NCI-H1092 treated with DMSO at 0.1 percent for 48 hours (cell line): Measurements from ENCODE around the gene PRXL2B.
"Not testable (repeated sequence)": the region's sequence is repeated elsewhere in the genome, so short reads cannot be mapped to it uniquely, and the experiment has no call there.

Experiments
- DNase-seq: peaks from one replicate; lab custom pipeline; 2025; lab: John Stamatoyannopoulos, UW

The PRXL2B gene

DNA sequence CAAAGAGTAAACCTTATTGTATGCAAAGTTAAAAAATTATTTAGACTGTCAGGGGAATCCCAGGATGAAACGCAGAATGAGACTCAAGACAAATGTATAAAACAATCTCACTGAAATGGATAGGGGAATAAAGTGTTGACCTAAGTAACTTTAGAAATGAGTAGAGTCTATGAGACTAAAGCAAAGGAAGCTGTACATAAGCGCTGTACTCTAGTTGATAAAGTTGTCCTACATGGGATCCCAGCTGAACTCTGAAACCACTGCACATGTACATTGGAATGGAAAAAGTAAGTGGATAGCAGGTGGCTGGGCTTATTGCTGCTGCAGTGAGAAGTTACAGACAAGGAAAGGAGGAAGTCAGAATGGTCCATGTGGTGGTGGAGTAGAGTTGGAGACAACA, 27.6 kb downstream of the PRXL2B start:
- DNase-seq: no peak

DNA sequence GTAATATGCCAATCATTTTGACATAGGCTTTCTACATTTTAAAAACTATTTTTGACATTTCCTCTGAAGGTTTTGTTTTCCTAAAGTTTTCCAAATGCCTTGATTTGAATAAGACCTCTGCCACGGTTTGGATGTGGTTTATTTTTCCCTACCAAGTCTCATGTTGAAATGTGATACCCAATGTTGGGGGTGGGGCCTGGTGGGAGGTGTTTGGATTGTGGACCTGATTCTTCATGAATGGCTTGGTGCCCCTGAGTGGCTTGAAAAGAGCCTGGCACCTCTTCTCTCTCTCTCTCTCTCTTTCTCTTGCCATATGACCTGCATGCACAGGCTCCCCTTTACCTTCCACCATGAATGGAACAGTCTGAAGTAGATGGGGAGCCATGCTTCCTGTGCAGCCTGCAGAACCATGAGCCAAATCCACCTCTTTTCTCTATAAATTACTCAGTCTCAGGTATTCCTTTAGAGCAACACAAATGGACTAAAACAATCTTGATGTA, 31.4 kb downstream of the PRXL2B start:
- no peak for DNase-seq

DNA sequence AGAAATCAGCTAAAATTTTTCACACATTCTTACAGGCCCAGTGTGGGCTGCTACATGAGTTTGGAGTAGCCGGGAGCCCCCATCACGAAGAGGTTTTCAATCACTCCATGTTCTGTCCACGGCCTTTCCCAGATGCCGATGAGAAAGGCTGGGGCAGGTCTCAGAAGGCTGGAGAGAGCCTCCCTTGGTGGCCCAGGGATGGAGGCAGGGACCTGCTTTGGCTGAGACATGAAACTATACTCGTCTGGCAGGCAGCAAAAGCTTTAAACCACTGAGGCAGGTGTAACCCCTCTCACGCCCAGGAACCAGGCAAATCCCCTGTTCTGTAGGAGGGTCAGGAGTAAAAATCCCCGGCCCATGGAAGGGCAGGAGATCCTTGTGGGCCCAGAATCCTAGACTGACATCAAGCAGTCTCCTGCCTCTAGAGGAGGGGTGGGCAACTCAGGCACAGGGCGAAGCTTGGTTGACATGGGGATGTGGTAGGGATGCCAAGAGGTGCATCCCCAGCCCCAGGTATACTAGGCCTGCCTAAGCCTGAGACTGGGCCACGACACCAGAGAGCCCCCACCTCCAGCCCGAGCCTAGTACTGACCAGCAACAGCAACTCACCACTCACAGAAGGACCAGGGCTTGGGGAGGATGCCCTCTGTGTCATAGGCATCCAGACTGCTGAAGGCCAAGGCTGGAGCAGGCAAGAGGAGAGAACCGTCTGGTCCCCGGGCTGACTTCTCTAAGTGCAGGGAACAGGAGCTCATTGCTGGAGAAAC, 37.2 kb downstream of the PRXL2B start:
- DNase-seq: no peak

DNA sequence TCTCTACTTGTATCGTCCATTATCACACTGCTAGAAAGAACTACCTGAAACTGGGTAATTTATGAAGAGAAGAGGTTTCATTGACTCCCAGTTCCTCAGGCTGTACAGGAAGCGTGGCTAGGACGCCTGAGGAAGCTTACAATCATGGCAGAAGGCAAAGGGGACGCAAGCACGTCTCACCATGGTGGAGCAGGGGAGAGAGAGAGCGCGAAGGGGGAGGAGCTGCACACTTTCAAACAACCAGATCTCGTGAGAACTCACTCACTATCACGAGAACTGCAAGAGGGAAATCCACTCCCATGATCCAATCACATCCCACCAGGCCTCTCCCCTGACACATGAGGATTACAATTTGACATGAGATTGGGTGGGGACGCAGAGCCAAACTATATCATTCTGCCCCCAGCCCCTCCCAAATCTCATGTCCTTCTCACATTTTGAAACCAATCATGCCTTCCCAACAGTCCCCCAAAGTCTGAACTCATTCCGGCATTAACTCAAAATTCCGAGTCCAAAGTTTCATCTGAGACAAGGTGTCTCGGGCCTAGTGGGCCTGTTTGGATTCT, 38.2 kb downstream of the PRXL2B start:
- DNase-seq: no peak

DNA sequence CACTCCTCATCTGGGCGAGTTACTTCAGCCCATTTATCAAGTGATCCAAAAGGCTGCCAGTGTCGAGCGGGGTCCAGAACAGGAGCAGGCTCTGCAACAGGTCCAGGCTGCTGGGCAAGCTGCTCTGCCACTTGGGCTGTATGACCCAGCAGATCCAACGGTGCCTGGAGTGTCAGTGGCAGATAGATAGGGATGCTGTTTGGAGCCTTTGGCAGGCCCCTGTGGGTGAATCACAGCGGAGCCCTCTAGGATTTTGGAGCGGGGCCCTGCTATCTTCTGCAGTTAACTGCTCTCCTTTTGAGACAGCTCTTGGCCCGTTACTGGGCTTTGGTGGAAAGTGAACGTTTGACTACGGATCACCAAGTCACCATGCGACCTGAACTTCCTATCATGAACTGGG, 38.7 kb downstream of the PRXL2B start:
- no peak for DNase-seq

DNA sequence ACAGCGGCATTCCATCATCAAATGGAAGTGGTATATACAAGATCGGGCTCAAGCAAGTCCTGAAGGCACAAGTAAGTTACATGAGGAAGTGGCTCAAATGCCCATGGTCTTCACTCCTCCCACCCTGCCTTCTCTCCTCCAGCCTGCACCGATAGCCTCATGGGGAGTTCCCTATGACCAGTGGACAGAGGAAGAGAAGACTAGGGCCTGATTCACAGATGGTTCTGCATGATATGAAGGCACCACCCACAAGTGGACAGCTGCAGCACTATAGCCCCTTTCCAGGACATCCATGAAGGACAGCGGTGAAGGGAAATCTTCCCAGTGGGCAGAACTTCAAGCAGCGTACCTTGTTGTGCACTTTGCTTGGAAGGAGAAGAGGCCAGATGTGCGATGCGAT, 39.2 kb downstream of the PRXL2B start:
- not testable (repeated sequence) for DNase-seq

DNA sequence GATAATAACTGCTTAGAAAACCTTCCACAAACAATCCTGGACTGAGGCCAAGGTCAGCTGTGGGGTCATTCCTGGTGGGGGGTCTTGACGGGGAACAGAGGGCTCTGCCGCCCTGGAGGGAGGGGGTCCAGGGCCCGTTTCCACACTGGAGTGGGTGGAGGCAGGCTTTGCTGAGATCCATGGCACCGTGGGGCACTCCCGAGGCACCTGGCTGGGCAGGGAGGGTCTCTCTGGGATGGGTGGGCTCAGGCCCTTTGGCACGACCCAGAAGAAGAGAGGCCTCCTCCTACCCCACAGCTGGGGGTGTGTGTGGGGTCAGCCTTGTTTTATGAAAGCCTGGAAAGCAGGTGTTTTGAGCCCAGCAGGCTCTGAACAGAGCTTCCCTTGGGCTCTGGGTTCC, 41.2 kb downstream of the PRXL2B start:
- DNase-seq: no peak

DNA sequence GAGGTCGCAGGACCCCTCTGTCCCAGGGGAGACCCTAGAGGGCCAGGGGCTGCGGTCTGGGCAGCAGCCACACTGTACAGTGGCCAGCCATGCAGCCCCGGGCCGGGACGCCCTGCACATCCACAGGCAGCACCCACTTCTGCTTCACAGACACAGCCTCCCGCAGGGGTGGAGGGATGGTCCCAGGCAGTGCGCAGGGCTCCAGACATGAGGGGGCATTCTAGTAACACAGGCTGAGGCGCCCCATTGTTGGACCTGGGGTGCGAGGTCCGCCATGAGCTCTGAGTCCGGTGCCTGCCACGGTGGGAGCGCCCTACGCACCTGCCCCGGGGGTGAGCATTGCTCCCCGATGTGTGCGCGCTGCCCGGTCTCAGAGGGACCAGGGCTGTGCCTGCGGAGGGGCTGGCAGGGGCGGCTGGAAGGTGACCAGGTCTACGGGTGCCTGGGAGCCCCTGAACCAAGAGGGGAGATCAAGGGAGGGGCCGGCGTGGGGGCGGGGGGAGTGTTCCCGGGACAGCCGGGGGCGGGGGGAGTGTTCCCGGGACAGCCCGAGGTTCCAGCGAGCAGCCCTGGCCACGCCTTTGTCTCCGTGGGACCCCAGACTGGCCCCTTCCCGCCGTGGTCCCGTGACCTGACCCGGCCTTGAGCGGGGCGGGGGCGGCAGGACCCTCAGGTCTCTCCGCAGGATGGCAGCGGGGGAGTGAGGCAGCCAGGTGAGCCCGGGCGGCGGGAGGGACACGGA, 41.8 kb downstream of the PRXL2B start:
- DNase-seq: no peak

DNA sequence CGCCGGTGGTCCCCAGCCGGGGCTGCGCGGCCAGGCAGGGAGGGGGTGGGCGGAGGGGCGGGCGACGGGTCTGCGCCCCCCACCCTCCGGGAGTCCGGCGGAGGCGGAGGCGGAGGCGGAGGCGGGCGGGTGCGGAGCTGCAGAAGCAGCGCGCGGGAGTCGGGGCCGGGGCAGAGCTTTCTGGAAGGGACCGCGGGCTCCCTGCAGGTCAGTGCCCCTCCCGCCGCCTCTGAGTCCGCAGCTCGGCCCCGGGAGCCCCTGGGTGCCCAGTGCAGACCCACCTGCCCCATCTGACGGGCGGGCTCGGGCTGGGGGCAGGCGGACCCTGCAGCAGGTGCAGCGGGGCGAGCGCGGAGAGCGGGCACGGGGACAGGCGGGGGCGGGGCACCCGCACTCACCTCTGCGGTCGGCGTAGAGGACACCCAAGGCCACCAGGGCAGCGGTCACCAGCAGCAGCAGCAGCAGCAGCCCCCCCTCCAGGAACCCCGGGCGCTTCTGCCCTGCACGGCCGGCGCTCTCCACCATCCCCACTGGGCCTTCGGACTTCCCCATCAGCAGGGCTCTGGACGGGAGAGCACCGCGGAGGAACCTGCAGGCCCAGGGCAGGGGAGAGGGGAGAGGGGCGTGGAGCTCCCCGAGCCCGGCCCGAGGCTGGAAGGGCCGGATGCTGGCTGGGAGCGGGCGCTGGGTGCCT, 42.5 kb downstream of the PRXL2B start:
- DNase-seq: no peak

DNA sequence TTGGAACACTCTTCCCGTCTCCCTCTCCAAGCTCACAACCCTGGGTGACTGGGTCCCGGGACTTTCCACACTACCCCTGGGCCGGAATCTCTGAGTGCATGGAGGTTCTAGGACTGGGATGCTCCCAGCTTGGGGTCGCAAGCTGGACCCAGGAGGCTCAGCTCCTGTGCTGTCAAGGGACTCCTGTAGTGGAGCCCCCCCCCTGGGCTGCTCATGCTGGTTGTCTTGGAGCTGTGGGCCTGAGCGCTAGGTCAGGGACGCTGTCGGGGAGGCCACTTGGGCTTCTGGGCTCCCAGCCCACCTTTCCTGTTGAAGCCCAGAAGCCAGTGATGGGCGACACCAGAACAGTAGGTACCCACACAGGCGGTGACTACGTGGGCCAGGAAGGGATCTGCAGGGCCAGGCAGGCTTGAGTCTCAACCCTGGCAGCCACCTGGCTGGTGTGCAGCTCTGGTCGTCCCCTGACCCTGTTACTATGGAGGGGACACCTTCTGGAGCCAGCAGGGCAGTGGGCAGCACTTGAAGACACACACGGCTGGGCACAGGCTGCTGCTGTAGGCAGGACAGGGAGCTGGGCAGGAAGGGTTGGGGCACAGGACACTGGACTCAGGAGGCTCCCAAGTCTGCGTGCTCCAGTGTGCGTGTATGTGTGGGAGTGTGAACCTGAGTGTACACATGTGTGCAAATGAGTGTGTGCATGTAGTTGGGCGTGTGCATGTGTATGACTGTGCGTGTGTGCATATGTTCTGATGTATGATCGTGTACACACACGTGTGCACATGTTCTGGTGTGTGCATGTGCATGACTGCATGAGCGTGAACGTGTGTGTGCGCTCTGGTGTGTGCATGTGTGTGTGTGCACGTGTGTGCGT, 43.3 kb downstream of the PRXL2B start:
- DNase-seq: no peak

DNA sequence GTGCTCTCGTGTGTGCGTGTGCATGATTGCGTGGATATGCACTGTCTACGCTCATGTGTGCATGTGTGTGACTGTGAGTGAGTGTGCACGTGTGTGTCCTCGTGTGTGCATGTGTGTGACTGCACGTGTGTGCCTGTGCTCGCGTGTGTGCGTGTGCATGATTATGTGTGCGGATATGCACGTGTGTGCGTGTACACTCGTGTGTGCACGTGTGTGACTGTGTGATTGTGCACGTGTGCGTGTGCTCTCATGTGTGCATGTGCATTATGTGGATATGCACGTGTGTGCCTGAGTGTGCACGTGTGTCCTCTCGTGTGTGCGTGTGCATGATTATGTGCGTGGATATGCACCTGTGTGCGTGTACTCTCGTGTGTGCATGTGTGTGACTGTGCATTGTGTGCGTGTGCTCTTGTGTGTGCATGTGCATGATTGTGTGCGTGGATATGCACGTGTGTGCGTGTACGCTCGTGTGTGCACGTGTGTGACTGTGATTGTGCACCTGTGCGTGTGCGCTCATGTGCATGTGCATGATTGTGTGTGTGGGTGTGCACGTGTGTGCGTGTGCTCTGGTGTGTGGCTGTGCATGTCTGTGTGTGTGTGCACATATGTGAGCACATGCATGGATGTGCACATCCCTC, 44.0 kb downstream of the PRXL2B start:
- DNase-seq: no peak

DNA sequence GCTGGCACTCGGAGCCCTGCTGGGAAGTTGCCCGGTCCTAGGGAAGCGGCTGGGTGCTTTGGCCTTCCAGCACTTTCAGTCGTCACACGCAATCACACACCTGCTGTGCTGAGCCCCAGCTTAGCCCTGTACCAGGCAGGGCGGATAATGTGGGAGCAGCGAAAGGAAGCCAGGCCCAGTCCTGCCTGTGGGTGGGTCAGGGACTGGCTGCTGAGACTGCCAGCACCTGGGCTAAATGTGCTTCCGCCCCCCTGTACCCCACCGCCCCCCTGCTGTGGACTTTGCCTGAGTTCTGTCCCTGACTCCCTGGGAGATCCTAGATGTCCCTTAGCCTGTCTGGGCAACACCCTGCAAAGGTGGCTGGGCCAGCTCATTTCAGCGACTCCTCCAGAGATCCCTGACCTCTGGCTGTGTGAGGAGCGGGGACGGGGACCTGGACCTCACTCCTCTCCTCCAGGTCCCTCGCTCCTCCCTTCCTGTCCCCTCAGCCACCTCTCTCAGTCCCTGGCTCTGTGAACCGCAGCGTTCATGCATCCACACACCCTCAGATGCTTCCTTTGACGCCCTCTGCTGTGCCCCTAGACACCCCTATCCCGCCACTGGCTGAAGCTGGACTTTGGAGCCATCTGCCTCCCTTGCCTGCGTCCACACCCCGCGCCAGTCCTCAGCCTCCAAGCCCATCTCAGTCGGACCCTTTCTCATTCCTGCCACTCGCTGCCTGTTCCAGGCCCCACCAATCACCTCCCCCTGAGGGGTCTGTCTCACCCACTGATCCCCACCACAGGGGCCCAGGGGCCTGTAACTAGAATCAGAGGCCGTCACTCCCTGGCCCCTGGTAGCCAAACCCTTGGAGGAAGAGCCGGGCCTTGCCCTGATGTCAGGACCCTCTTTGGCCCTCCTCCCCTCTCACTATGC, 44.8 kb downstream of the PRXL2B start:
- no peak for DNase-seq

DNA sequence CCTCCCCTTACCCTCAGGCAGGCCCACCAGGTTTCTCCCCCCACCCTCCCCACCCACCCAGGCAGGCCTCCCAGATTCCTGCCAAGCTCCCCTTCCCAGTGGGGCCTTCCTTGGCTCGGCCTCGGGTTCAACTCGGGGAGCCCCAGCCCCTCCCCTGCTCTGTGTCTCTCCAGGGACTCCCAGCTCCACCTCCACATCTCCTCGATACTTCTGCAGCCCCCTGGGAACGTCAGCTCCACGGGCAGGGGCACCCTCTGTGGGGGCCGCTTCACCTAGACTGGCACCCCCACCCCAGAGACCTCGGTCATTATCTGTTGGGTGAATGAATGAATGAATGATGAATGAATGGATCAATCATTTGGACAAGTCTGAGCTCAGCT, 45.5 kb downstream of the PRXL2B start:
- DNase-seq: no peak

DNA sequence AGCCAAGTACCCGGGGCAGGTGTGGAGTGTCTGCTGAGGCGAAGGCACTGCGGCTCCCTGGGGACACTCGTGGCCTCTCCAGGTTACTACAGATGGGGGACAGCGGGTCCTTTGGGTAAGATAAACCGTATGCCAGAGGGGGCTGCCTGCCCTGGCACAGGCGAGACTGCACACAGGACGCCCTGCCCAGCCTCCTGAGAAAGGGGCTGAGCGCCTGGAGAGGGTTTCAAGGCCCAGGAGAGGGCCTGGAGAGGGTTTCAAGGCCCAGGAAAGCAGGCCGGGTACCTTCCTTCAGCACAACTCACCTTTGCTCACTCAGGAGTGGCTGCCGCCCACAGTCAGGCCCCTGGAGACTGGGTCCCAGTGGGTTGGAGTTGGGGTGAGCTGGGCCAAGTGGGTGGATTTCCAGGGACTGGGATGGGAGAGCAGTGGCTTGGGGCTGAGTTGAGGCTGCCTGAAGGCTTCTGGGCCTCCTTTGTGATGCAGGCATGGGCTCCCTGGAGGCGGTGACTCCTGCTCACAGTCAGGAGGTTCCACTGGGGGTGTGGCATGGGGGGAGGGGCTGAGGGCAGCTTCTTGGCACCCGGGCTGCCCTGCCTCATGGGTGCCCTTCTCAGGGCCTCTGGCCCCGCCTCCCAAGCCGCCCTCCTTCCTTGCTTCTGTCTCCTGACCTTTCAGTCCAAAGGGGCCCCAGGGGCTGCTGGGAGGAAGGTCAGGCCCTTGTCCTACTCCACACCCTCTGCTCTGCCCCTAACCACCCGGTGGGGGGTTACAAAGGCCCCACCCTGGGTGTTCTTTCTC, 46.2 kb downstream of the PRXL2B start, which contains the start of gene MMEL1:
TSS of gene MMEL1 (minus strand) at position 456 of the 801 bp plus-strand sequence. CDS start 3,532 bp downstream, outside the sequence.
- DNase-seq: no peak

DNA sequence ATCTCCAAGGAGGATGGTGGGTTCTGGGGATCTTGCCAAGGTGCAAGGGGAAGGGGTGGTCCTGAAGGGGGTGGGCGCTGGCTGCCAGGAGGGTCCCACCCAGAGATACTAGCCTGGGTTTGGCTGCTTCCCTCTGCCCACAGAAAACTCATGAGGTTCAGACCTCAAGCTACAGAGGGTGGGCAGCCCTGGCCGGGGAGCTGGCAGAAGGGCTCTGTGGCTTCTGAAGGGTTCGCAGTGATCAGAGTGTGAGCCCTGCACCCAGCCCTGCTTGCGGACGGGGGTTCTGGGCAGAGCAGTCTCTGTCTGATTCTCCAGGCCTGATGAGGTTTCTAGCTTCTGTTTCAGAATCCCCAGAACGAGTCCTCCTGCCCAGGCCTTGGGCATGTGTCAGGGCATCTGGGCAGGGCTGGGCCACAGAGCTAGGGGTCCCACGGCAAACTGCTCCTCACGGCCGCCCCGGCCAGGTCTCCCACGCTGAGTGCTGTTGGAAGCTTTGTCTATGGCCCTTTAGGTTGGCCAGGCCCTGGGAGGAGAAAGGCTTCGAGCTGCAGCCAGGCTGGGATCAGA, 46.9 kb downstream of the PRXL2B start:
- DNase-seq: no peak

DNA sequence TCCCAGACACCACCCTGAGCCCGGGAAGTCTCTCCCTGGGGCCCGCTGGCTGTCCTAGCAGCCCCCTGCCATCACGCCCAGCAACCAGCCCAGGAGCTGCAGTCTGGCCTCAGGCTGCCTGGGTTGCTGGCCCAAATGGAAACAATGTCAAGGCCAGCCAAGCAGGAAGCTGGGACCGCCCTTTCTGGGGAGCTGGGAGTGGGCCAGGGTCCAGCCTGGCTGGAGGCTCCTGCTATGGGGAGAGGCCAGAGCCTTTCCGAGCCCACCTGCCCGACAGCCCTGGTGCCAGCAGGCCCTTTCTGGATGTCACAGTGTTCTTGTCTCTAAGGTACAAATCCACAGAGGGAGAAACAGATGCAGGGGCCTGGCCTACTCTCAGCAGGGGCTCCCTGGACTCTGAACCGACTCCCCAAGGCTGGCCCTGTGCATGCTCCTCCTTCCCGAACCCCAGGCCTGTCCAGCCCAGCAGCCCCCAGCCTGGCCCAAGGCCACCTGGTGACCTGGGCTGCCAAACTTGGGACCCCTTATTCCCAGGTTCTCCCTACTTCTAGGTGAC, 47.4 kb downstream of the PRXL2B start:
- no peak for DNase-seq

DNA sequence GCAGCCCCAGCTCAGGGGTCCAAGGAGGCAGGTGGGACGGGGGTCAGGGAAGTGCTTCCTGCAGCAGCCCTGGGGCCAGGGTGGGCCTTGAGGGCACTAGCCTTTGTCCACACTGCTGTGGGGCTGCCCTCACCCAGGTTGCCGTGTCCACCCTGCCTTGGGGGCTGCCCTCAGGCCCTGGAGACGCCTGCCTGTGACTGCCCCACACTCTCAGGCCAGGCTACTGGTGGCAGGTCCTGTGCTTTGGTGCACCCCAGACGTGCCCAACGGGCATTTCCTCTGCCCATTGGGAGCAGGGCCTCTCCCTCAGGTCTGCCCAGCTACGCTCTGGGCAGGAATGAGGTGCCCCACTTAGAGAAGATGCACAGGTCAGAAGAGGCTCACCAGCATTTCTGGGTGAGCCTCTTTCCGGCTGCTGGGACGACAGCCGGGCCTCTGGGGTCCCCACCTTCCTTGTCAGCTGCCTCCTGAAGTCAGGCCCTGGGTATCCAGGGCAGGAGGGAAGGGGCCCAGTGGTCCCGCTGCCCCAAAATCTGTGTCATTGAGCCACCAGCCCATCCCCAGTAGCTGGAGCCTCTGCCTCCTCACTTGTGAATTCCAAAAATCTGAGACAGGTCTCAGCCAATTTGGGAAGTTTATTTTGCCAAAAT, 48.9 kb downstream of the PRXL2B start:
- no peak for DNase-seq

DNA sequence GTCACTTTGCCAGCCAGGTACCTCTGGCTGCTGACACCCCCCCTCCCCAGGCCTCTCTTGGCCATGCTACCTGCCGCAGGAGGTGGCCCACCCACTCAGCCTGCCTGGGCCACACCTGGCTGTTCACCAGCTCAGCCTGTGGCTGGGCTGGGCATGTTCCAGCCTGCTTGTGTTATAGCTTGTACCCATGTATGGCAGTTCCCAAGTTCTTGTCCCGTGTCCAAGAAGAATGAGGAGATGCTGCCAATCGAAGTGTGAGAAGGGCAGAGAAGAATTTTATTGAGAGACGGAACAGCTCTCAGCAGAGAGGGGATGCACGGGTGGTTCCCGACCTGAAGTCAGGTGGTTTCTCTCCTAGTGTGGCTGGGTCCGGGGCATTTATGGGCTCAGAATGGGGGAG, 50.2 kb downstream of the PRXL2B start:
- no peak for DNase-seq
